Keratinocyte (primary cell): ENCODE results near the gene PLAAT4. TPM values are rescaled to one million over a fixed set of nuclear protein-coding genes. Genes with fewer than 3 reads are reported as not detected.

Experiments
- DNase-seq: peaks from one replicate; pipeline ENCODE4 v3.0.0-alpha.2; 2011; ENCODE audit warnings: low read depth, missing footprints, low spot score
- FAIRE-seq: peaks from 2 replicates; lab custom pipeline; 2011; peaks lifted over from hg19 to GRCh38; lab: Jason Lieb, UNC
- H2AFZ ChIP-seq: 2 replicates; pipeline ENCODE4 v1.6.0; 2012; ENCODE audit warnings: low read length, control low read depth, inconsistent platforms; ENCODE audit not compliant: control insufficient read depth
- H3K27ac ChIP-seq: 2 replicates; pipeline ENCODE4 v1.5.1; 2011; ENCODE audit warnings: low read length; ENCODE audit not compliant: control insufficient read depth, insufficient read depth
- H3K27me3 ChIP-seq: 3 replicates; pipeline ENCODE4 v1.6.0; 2011; ENCODE audit warnings: low read length; ENCODE audit not compliant: control insufficient read depth, insufficient read depth; ENCODE audit errors: extremely low read depth
- H3K36me3 ChIP-seq, 2 experiments: 2 replicates in 1 of 2; 3 replicates in 1 of 2; pipeline ENCODE4 v1.5.1; 2011; ENCODE audit warnings: low read length in 2 of 2, mild to moderate bottlenecking in 1 of 2; ENCODE audit not compliant: control insufficient read depth in 2 of 2, insufficient read depth in 2 of 2; ENCODE audit errors: extremely low read depth in 1 of 2
- H3K4me1 ChIP-seq: 3 replicates; pipeline ENCODE4 v1.5.1; 2011; ENCODE audit warnings: low read length; ENCODE audit not compliant: control insufficient read depth, insufficient read depth; ENCODE audit errors: extremely low read depth
- H3K4me2 ChIP-seq: 3 replicates; pipeline ENCODE4 v1.6.0; 2011; ENCODE audit warnings: low read depth, low read length; ENCODE audit not compliant: control insufficient read depth, insufficient read depth; ENCODE audit errors: extremely low read depth
- H3K4me3 ChIP-seq, 3 experiments: fragments of 200-600 bp in 1 of 3; sonication (generic) in 1 of 3; 2 replicates in 2 of 3; 3 replicates in 1 of 3; pipeline ENCODE4 v1.5.1; 2011 to 2016; ENCODE audit warnings: low read length in 3 of 3, mild to moderate bottlenecking in 3 of 3, control low read depth in 2 of 3, inconsistent platforms in 1 of 3, low read depth in 1 of 3, mixed read lengths in 1 of 3, mixed run types in 1 of 3, moderate library complexity in 1 of 3; ENCODE audit not compliant: control insufficient read depth in 2 of 3, insufficient read depth in 2 of 3; ENCODE audit errors: extremely low read depth in 1 of 3
- H3K79me2 ChIP-seq: 2 replicates; pipeline ENCODE4 v1.6.0; 2012; ENCODE audit warnings: low read length; ENCODE audit not compliant: control insufficient read depth, insufficient read depth
- H3K9ac ChIP-seq: 3 replicates; pipeline ENCODE4 v1.6.0; 2011; ENCODE audit warnings: low read length; ENCODE audit not compliant: control insufficient read depth, insufficient read depth; ENCODE audit errors: extremely low read depth
- H3K9me1 ChIP-seq: 3 replicates; pipeline ENCODE4 v1.6.0; 2011; ENCODE audit warnings: low read length; ENCODE audit not compliant: control insufficient read depth, insufficient read depth; ENCODE audit errors: extremely low read depth
- H3K9me3 ChIP-seq: 2 replicates; pipeline ENCODE4 v1.5.1; 2012; ENCODE audit warnings: low read depth, low read length; ENCODE audit not compliant: control insufficient read depth
- H4K20me1 ChIP-seq: 3 replicates; pipeline ENCODE4 v1.6.0; 2011; ENCODE audit warnings: low read length; ENCODE audit not compliant: control insufficient read depth, insufficient read depth; ENCODE audit errors: extremely low read depth
- EZH2 ChIP-seq: IDR thresholded peaks from one replicate; pipeline ENCODE4 v1.6.1; 2012; ENCODE audit warnings: inconsistent platforms, mild to moderate bottlenecking, low read length, moderate library complexity
- dilution Hi-C: fragments of 300-500 bp; cut with MboI; formaldehyde crosslinking; loops from one replicate; pipeline ENCODE4 v1.7.0; 2020; ENCODE audit warnings: low sequenced_read_pairs; ENCODE audit not compliant: extremely low pct_ligation_motif_present
- polyA plus RNA-seq, 5 experiments: library from polyadenylated mRNA; depleted of rRNA in 3 of 5; stranded (reverse) in 3 of 5; stranded (forward) in 1 of 5; unstranded in 1 of 5; fragments of >200 nt; gene quantifications; 1 replicate in 1 of 5; 2 replicates in 3 of 5; 3 replicates in 1 of 5; pipeline versions ENCODE4 v1.2.1 to v1.2.3, GENCODE V29; 2011 to 2012; ENCODE audit warnings: missing spikeins in 2 of 5, low read depth in 1 of 5, low replicate concordance in 1 of 5
- TF ChIP-seq, protein P1 (sequence below), 3 experiments: IDR thresholded peaks in 1 of 3; conservative IDR thresholded peaks in 1 of 3; optimal IDR thresholded peaks in 1 of 3; 2 replicates in 2 of 3; 3 replicates in 1 of 3; pipeline versions ENCODE3 to v1.5.1; 2011; ENCODE audit warnings: low read length in 3 of 3, mild to moderate bottlenecking in 3 of 3, moderate library complexity in 2 of 3, control low read depth in 1 of 3, inconsistent platforms in 1 of 3; ENCODE audit not compliant: insufficient read depth in 2 of 3; ENCODE audit errors: extremely low read depth in 1 of 3

PLAAT4 gene
- polyA plus RNA-seq, 1 donor (not counting 4 experiments of a cell fraction or from before 2014, with no cell fraction given) = 2.0 TPM

DNA sequence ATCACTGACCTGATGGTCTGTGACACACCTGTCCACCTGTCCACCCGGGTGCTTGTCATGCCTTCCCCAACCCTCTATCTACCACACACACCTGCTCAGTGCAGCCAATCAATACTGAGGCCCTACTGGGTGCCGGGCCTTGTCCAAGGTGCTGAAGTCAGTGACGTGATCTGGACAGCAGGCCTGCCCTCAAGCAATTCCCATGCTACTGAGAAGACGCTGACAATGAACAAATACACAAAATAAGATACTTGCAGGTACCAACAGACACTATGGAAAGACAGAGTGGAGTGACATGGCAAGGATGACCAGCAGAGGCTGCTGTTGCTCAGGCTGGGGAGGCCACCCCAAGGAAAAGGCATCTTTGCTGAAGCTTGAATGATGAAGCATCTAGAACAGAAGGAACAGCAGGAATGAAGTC is 56.4 kb downstream of the PLAAT4 start:
- no peaks in the 10 kb centered on the region for H3K9me1 ChIP-seq
- no peak overlapping the region for H3K9ac ChIP-seq
- FAIRE-seq = no peak
- H3K4me2 ChIP-seq = no peak overlapping the region
- no peak overlapping the region for H3K27ac ChIP-seq
- no peaks in the 10 kb centered on the region for H4K20me1 ChIP-seq
- DNase-seq = no peak
- no peaks in the 10 kb centered on the region for H3K36me3 ChIP-seq
- H3K4me3 ChIP-seq = no peak overlapping the region
- H3K4me1 ChIP-seq = no peaks in the 10 kb centered on the region
- no peaks in the 10 kb centered on the region for H3K9me3 ChIP-seq
- dilution Hi-C loops = no loop called here
- no peaks in the 10 kb centered on the region for H3K27me3 ChIP-seq
- no peaks in the 10 kb centered on the region for H3K79me2 ChIP-seq
- no peak overlapping the region for H2AFZ ChIP-seq
- TF ChIP-seq, protein P1, sequence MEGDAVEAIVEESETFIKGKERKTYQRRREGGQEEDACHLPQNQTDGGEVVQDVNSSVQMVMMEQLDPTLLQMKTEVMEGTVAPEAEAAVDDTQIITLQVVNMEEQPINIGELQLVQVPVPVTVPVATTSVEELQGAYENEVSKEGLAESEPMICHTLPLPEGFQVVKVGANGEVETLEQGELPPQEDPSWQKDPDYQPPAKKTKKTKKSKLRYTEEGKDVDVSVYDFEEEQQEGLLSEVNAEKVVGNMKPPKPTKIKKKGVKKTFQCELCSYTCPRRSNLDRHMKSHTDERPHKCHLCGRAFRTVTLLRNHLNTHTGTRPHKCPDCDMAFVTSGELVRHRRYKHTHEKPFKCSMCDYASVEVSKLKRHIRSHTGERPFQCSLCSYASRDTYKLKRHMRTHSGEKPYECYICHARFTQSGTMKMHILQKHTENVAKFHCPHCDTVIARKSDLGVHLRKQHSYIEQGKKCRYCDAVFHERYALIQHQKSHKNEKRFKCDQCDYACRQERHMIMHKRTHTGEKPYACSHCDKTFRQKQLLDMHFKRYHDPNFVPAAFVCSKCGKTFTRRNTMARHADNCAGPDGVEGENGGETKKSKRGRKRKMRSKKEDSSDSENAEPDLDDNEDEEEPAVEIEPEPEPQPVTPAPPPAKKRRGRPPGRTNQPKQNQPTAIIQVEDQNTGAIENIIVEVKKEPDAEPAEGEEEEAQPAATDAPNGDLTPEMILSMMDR (optimal IDR thresholded peaks at IDR 0.05 in 1 of 3, IDR thresholded peaks at IDR 0.05 in 1 of 3, conservative IDR thresholded peaks at IDR 0.05 in 1 of 3; ENCODE audit: extremely low read depth in 1 of 3, insufficient read depth in 2 of 3, low read length in 3 of 3) = peak; percentile 75 to 89 (median 81)
- TF ChIP-seq EZH2 = no peak

GRCh38 chr11:63595296-63595695 is 58.7 kb downstream of the PLAAT4 start:
- no peaks in the 10 kb centered on the region for H3K36me3 ChIP-seq
- H3K79me2 ChIP-seq = no peaks in the 10 kb centered on the region
- dilution Hi-C loops = no loop called here
- H3K4me3 ChIP-seq = no peak overlapping the region
- TF ChIP-seq, protein P1 (optimal IDR thresholded peaks at IDR 0.05 in 1 of 3, IDR thresholded peaks at IDR 0.05 in 1 of 3, conservative IDR thresholded peaks at IDR 0.05 in 1 of 3; ENCODE audit: extremely low read depth in 1 of 3, insufficient read depth in 2 of 3, low read length in 3 of 3) = no peak
- no peak for TF ChIP-seq EZH2
- no peaks in the 10 kb centered on the region for H3K9me1 ChIP-seq
- no peak overlapping the region for H2AFZ ChIP-seq
- no peak overlapping the region for H3K27ac ChIP-seq
- H4K20me1 ChIP-seq = no peaks in the 10 kb centered on the region
- FAIRE-seq (no peak), DNase-seq (no peak)
- no peak overlapping the region for H3K4me2 ChIP-seq
- no peaks in the 10 kb centered on the region for H3K9me3 ChIP-seq
- no peaks in the 10 kb centered on the region for H3K4me1 ChIP-seq
- H3K27me3 ChIP-seq = no peaks in the 10 kb centered on the region
- no peak overlapping the region for H3K9ac ChIP-seq

Other genes with a start within 250 kb of the PLAAT4 start
- gene SLC22A9, start 167.0 kb upstream of the PLAAT4 start, polyA plus RNA-seq = not detected in 3 replicates
- not detected in 3 replicates for gene PLAAT5, start 45.6 kb upstream of the PLAAT4 start, polyA plus RNA-seq
- gene LGALS12, start 30.7 kb upstream of the PLAAT4 start, polyA plus RNA-seq = not detected in 3 replicates
- gene PLAAT2, start 26.6 kb downstream of the PLAAT4 start, polyA plus RNA-seq = 0.29 to 1.4 TPM (median 0.46 TPM) in 3 replicates
- 0.17 to 0.29 TPM (median 0.20 TPM) in 3 replicates for gene PLAAT3, start 77.6 kb downstream of the PLAAT4 start, polyA plus RNA-seq
- 24.8 to 47.4 TPM (median 36.5 TPM) in 3 replicates for gene ATL3, start 134.6 kb downstream of the PLAAT4 start, polyA plus RNA-seq
- 29.3 to 53.2 TPM (median 50.8 TPM) in 3 replicates for gene RTN3, start 144.7 kb downstream of the PLAAT4 start, polyA plus RNA-seq
- 2.9 to 4.6 TPM (median 3.3 TPM) in 3 replicates for gene ZFTA, start 232.0 kb downstream of the PLAAT4 start, polyA plus RNA-seq